Natural killer cell (primary cell): ENCODE data around the gene CRAT. TPM values are rescaled to one million over a fixed set of nuclear protein-coding genes. Genes with fewer than 3 reads are reported as not detected.

ENCODE experiments used
- ATAC-seq, 3 donors: fragments of 150-1000 bp in 2 of 3; fragments of 200-7000 bp in 1 of 3; cut with Tn5 transposase; 1 replicate in 1 of 3; 2 replicates in 2 of 3; pipeline ENCODE4 v1.10.0; 2021; ENCODE audit warnings: mild to moderate bottlenecking in 2 of 3, moderate library complexity in 2 of 3
- DNase-seq, 2 donors: peaks; one replicate each; pipeline versions ENCODE4 v3.0.0 to v3.0.0-alpha.2; 2013 to 2021; ENCODE audit warnings: mixed read lengths in 1 of 2
- H3K27ac ChIP-seq: one replicate; pipeline ENCODE4 v1.5.1; 2013; ENCODE audit warnings: mild to moderate bottlenecking, low read length
- H3K27me3 ChIP-seq: one replicate; pipeline ENCODE4 v1.6.1; 2013; ENCODE audit warnings: low read length; ENCODE audit not compliant: control insufficient read depth, insufficient read depth
- H3K36me3 ChIP-seq: one replicate; pipeline ENCODE4 v1.6.1; 2013; ENCODE audit warnings: low read length; ENCODE audit not compliant: control insufficient read depth, insufficient read depth
- H3K4me1 ChIP-seq: one replicate; pipeline ENCODE4 v1.6.1; 2013; ENCODE audit warnings: low read length; ENCODE audit not compliant: control insufficient read depth, insufficient read depth
- H3K4me3 ChIP-seq: one replicate; pipeline ENCODE4 v1.5.1; 2013; ENCODE audit warnings: low read length
- H3K9me3 ChIP-seq: one replicate; pipeline ENCODE4 v1.6.1; 2013; ENCODE audit warnings: low read length; ENCODE audit not compliant: control insufficient read depth, insufficient read depth
- H3K27ac Mint-ChIP-seq, 2 donors: one replicate each; pipeline ENCODE4 v1.8.0; 2022; ENCODE audit warnings: mild to moderate bottlenecking in 2 of 2, mixed read lengths in 2 of 2, moderate library complexity in 1 of 2
- H3K27me3 Mint-ChIP-seq, 2 donors: one replicate each; pipeline ENCODE4 v1.8.0; 2022; ENCODE audit warnings: low read depth in 2 of 2, mixed read lengths in 2 of 2
- H3K36me3 Mint-ChIP-seq: one replicate; pipeline ENCODE4 v1.8.0; 2022; ENCODE audit warnings: mixed read lengths
- H3K4me1 Mint-ChIP-seq, 2 donors: one replicate each; pipeline ENCODE4 v1.8.0; 2022; ENCODE audit warnings: mixed read lengths in 2 of 2
- H3K4me3 Mint-ChIP-seq: one replicate; pipeline ENCODE4 v1.8.0; 2022; ENCODE audit warnings: mild to moderate bottlenecking, moderate library complexity, mixed read lengths
- H3K9me3 Mint-ChIP-seq, 2 donors: one replicate each; pipeline ENCODE4 v1.8.0; 2022; ENCODE audit warnings: mixed read lengths in 2 of 2
- WGBS: methylation state at CpG from one replicate; pipeline ENCODE4 v1.1.7; 2013; ENCODE audit warnings: missing lambda C conversion rate; ENCODE audit not compliant: insufficient coverage; 5-methylcytosine and 5-hydroxymethylcytosine counted together
- intact Hi-C: fragments of 100-400 bp; cut with micrococcal nuclease; formaldehyde crosslinking; loops from one replicate; pipeline ENCODE4 v1.14.2; 2022
- total RNA-seq, 4 donors: library from RNA; stranded (reverse); fragments of 120-200 nt in 1 of 4; gene quantifications; one replicate each; pipeline versions ENCODE4 v1.2.3 to v1.2.4, GENCODE V29; 2013 to 2022
- TF ChIP-seq, protein P1 (sequence below): fragments of 200-600 bp; IDR thresholded peaks from one replicate; pipeline ENCODE4 v1.8.0; 2022; ENCODE audit warnings: antibody characterized with exemption

Gene CRAT
- total RNA-seq, 3 donors from 2014 or later (not counting 1 experiment from before 2014, with no cell fraction given): 13.5 to 13.8 (median 13.8) TPM

- Mint-ChIP-seq H3K36me3 (no peaks in the 10 kb centered on the region), H3K27me3 (no peaks in the 10 kb centered on the region), H3K9me3 (no peaks in the 10 kb centered on the region), H3K4me1 (peaks cover 0 to 21% of the 10 kb centered on the region in 2 donors), H3K4me3 (no peak overlapping the region), H3K27ac (peak overlapping the region in 1 of 2 donors; percentile 36)
- Histone ChIP-seq H3K36me3 (peaks cover 13% of the 10 kb centered on the region), H3K27ac (no peak overlapping the region), H3K9me3 (no peaks in the 10 kb centered on the region), H3K4me1 (peaks cover 4% of the 10 kb centered on the region), H3K27me3 (no peaks in the 10 kb centered on the region), H3K4me3 (no peak overlapping the region)
- DNase-seq (no peak), ATAC-seq (no peak)
- intact Hi-C loops: no loop called here
- TF ChIP-seq, protein P1, sequence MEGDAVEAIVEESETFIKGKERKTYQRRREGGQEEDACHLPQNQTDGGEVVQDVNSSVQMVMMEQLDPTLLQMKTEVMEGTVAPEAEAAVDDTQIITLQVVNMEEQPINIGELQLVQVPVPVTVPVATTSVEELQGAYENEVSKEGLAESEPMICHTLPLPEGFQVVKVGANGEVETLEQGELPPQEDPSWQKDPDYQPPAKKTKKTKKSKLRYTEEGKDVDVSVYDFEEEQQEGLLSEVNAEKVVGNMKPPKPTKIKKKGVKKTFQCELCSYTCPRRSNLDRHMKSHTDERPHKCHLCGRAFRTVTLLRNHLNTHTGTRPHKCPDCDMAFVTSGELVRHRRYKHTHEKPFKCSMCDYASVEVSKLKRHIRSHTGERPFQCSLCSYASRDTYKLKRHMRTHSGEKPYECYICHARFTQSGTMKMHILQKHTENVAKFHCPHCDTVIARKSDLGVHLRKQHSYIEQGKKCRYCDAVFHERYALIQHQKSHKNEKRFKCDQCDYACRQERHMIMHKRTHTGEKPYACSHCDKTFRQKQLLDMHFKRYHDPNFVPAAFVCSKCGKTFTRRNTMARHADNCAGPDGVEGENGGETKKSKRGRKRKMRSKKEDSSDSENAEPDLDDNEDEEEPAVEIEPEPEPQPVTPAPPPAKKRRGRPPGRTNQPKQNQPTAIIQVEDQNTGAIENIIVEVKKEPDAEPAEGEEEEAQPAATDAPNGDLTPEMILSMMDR: no peak
- 97% methylated on average over 15 of the region's 15 CpGs for WGBS
Observed at GRCh38 chr9:129151469-129151868, 40.9 kb upstream of the CRAT start.

DNA sequence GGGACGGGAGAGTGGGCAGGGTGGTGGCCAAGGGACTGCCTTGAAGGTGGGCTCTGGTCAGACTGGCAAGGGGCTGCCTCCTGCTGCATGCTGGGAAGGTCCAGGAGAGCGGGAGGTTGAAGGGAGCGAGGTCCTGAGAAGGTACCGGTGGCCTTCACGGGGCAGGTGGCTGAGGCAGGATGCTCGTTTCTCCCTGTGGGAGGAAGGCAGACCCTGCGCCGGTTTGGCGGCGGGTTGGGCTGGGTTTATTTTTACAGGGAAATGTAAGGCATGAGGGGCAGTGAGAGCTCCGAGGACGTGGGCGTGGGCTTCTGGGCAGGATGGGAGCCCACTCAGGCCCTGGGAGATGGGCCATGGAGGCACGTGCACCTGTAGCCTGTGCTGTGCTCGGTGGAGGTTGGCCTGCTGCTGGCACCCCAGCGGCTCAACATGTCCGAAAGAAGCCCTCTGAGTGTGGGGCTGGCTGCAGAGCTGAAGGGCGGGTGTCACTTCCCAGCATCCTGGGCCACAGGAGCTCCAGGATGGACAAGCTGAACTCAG lies 40.1 kb upstream of the CRAT start:
- WGBS: 94% methylated on average over 18 of the region's 18 CpGs
- peaks cover 0 to 21% of the 10 kb centered on the region in 2 donors for H3K4me1 Mint-ChIP-seq
- no peak overlapping the region for H3K4me3 ChIP-seq
- no peaks in the 10 kb centered on the region for H3K9me3 ChIP-seq
- peaks cover 4% of the 10 kb centered on the region for H3K4me1 ChIP-seq
- no peaks in the 10 kb centered on the region for H3K36me3 Mint-ChIP-seq
- DNase-seq (no peak), ATAC-seq (no peak)
- H3K36me3 ChIP-seq: peaks cover 15% of the 10 kb centered on the region
- no peaks in the 10 kb centered on the region for H3K27me3 ChIP-seq
- H3K27ac Mint-ChIP-seq: no peak overlapping the region
- TF ChIP-seq, protein P1: no peak
- intact Hi-C loops: no loop called here
- H3K27ac ChIP-seq: no peak overlapping the region
- H3K27me3 Mint-ChIP-seq: no peaks in the 10 kb centered on the region
- no peaks in the 10 kb centered on the region for H3K9me3 Mint-ChIP-seq
- H3K4me3 Mint-ChIP-seq: no peak overlapping the region

GRCh38 chr9:129150122-129150521 lies 39.5 kb upstream of the CRAT start:
- no peaks in the 10 kb centered on the region for H3K27me3 ChIP-seq
- no peak overlapping the region for H3K27ac ChIP-seq
- Mint-ChIP-seq H3K27me3 (no peaks in the 10 kb centered on the region), H3K9me3 (no peaks in the 10 kb centered on the region), H3K27ac (peak overlapping the region in 1 of 2 donors; percentile 2), H3K4me3 (no peak overlapping the region), H3K36me3 (no peaks in the 10 kb centered on the region), H3K4me1 (peaks cover 0 to 21% of the 10 kb centered on the region in 2 donors)
- no peak overlapping the region for H3K4me3 ChIP-seq
- DNase-seq (no peak), ATAC-seq (no peak)
- H3K4me1 ChIP-seq: peaks cover 4% of the 10 kb centered on the region
- TF ChIP-seq, protein P1: no peak
- peaks cover 15% of the 10 kb centered on the region for H3K36me3 ChIP-seq
- H3K9me3 ChIP-seq: no peaks in the 10 kb centered on the region
- 91% methylated on average over 10 of the region's 10 CpGs for WGBS
- intact Hi-C loops: no loop called here

DNA sequence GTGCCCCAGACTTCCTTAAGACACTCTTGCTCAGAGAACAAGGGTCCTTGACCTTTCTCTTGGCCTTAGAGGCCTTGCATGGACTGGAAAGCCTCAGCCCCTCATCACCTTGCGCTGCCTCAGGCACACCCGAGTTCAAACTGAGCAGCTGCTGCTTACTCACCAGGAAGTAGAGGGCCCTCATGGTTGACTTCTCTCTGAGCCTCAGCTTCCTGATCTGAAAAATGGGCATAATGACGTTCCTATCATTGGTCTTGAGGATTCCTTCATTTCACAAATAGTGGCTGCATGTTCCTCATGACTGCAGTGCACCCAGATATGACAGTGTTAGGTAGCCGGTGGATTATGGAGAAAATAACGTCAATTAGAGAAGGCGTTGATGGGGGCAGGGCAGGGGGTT lies 38.8 kb upstream of the CRAT start:
- ATAC-seq (no peak), DNase-seq (no peak)
- no peak overlapping the region for H3K27ac ChIP-seq
- H3K27me3 ChIP-seq: no peaks in the 10 kb centered on the region
- peaks cover 0 to 21% of the 10 kb centered on the region in 2 donors for H3K4me1 Mint-ChIP-seq
- TF ChIP-seq, protein P1: no peak
- H3K9me3 ChIP-seq: no peaks in the 10 kb centered on the region
- H3K4me3 Mint-ChIP-seq: no peak overlapping the region
- peaks cover 15% of the 10 kb centered on the region for H3K36me3 ChIP-seq
- H3K4me3 ChIP-seq: no peak overlapping the region
- H3K36me3 Mint-ChIP-seq: no peaks in the 10 kb centered on the region
- intact Hi-C loops: no loop called here
- no peaks in the 10 kb centered on the region for H3K9me3 Mint-ChIP-seq
- H3K27me3 Mint-ChIP-seq: no peaks in the 10 kb centered on the region
- H3K27ac Mint-ChIP-seq: peak overlapping the region in 1 of 2 donors; percentile 2
- 80% methylated on average over 6 of the region's 6 CpGs for WGBS
- peaks cover 4% of the 10 kb centered on the region for H3K4me1 ChIP-seq
